ENCODE results near the gene HPSE2. TPM values are rescaled to one million over a fixed set of nuclear protein-coding genes. Genes with fewer than 3 reads are reported as not detected.

HPSE2 gene
- total RNA-seq, 1 experiment from 2014 or later: not detected

- Mint-ChIP-seq H3K9me3 (ENCODE audit: unreplicated experiment) (no peaks in the 10 kb centered on the region), H3K27ac (ENCODE audit: unreplicated experiment) (no peak overlapping the region), H3K4me1 (ENCODE audit: low read depth, unreplicated experiment) (no peaks in the 10 kb centered on the region), H3K36me3 (ENCODE audit: insufficient read depth, unreplicated experiment) (no peaks in the 10 kb centered on the region), H3K4me3 (ENCODE audit: unreplicated experiment) (no peak overlapping the region), H3K27me3 (ENCODE audit: insufficient read depth, unreplicated experiment) (peaks cover 3% of the 10 kb centered on the region)
- CTCF ChIA-PET: no interaction called here
- Histone ChIP-seq H3K4me3 (ENCODE audit: low read depth, low read length) (no peak overlapping the region), H3K27me3 (replicated peaks; ENCODE audit: control insufficient read depth, insufficient read depth, low read length) (no peaks in the 10 kb centered on the region), H3K9me3 (no peaks in the 10 kb centered on the region), H3K4me1 (no peaks in the 10 kb centered on the region), H3K36me3 (ENCODE audit: control insufficient read depth, insufficient read depth, low read length) (no peaks in the 10 kb centered on the region)
- DNase-seq: no peak
- TF ChIP-seq CTCF (IDR thresholded peaks at IDR 0.05; ENCODE audit: insufficient read depth in 1 of 2, low read depth in 1 of 2, low read length in 1 of 2, severe bottlenecking in 1 of 2, unreplicated experiment in 1 of 2): no peak
- BruUV-seq (replicated peaks): no TSS peak
- intact Hi-C loops (cut with micrococcal nuclease; ENCODE audit: unreplicated experiment): no loop called here
- POLR2A ChIA-PET: no interaction called here
Measured at GRCh38 chr10:99062591-99062990, 173.1 kb downstream of the HPSE2 start.

- Histone ChIP-seq H3K27me3 (replicated peaks; ENCODE audit: control insufficient read depth, insufficient read depth, low read length) (no peaks in the 10 kb centered on the region), H3K9me3 (no peaks in the 10 kb centered on the region), H3K4me3 (ENCODE audit: low read depth, low read length) (no peak overlapping the region), H3K36me3 (ENCODE audit: control insufficient read depth, insufficient read depth, low read length) (no peaks in the 10 kb centered on the region), H3K4me1 (no peaks in the 10 kb centered on the region)
- H3K27ac Mint-ChIP-seq (ENCODE audit: unreplicated experiment): no peak overlapping the region
- BruUV-seq (replicated peaks): no TSS peak
- TF ChIP-seq CTCF (IDR thresholded peaks at IDR 0.05; ENCODE audit: insufficient read depth in 1 of 2, low read depth in 1 of 2, low read length in 1 of 2, severe bottlenecking in 1 of 2, unreplicated experiment in 1 of 2): no peak
- peaks cover 3% of the 10 kb centered on the region for H3K27me3 Mint-ChIP-seq (ENCODE audit: insufficient read depth, unreplicated experiment)
- no peak for DNase-seq
- CTCF ChIA-PET: no interaction called here
- POLR2A ChIA-PET: no interaction called here
- intact Hi-C loops (cut with micrococcal nuclease; ENCODE audit: unreplicated experiment): no loop called here
- H3K9me3 Mint-ChIP-seq (ENCODE audit: unreplicated experiment): no peaks in the 10 kb centered on the region
- no peak overlapping the region for H3K4me3 Mint-ChIP-seq (ENCODE audit: unreplicated experiment)
- H3K36me3 Mint-ChIP-seq (ENCODE audit: insufficient read depth, unreplicated experiment): no peaks in the 10 kb centered on the region
- H3K4me1 Mint-ChIP-seq (ENCODE audit: low read depth, unreplicated experiment): no peaks in the 10 kb centered on the region
Measured at GRCh38 chr10:99058762-99059161, 176.9 kb downstream of the HPSE2 start.

- no peak overlapping the region for H3K4me3 Mint-ChIP-seq (ENCODE audit: unreplicated experiment)
- no peak overlapping the region for H3K4me3 ChIP-seq (ENCODE audit: low read depth, low read length)
- no peak for DNase-seq
- TF ChIP-seq CTCF (IDR thresholded peaks at IDR 0.05; ENCODE audit: insufficient read depth in 1 of 2, low read depth in 1 of 2, low read length in 1 of 2, severe bottlenecking in 1 of 2, unreplicated experiment in 1 of 2): no peak
- H3K9me3 ChIP-seq: no peaks in the 10 kb centered on the region
- CTCF ChIA-PET: no interaction called here
- no peaks in the 10 kb centered on the region for H3K9me3 Mint-ChIP-seq (ENCODE audit: unreplicated experiment)
- no peaks in the 10 kb centered on the region for H3K27me3 ChIP-seq (replicated peaks; ENCODE audit: control insufficient read depth, insufficient read depth, low read length)
- no TSS peak for BruUV-seq (replicated peaks)
- POLR2A ChIA-PET: no interaction called here
- H3K36me3 Mint-ChIP-seq (ENCODE audit: insufficient read depth, unreplicated experiment): no peaks in the 10 kb centered on the region
- H3K27me3 Mint-ChIP-seq (ENCODE audit: insufficient read depth, unreplicated experiment): peaks cover under 1% of the 10 kb centered on the region
- no peak overlapping the region for H3K27ac Mint-ChIP-seq (ENCODE audit: unreplicated experiment)
- no peaks in the 10 kb centered on the region for H3K36me3 ChIP-seq (ENCODE audit: control insufficient read depth, insufficient read depth, low read length)
- H3K4me1 ChIP-seq: no peaks in the 10 kb centered on the region
- intact Hi-C loops (cut with micrococcal nuclease; ENCODE audit: unreplicated experiment): no loop called here
- H3K4me1 Mint-ChIP-seq (ENCODE audit: low read depth, unreplicated experiment): no peaks in the 10 kb centered on the region
Measured at GRCh38 chr10:99057936-99058690, 177.5 kb downstream of the HPSE2 start.

Measured in Caco-2 (cell line).